HCT116 (cell line): ENCODE data around the gene BRI3BP. TPM values are rescaled to one million over a fixed set of nuclear protein-coding genes. Genes with fewer than 3 reads are reported as not detected.

Source experiments
- ATAC-seq: fragments of 200-7000 bp; cut with Tn5 transposase; 2 replicates; pipeline ENCODE4 v1.9.1; 2020; ENCODE audit warnings: mild to moderate bottlenecking, moderate library complexity
- BruUV-seq: library from RNA; stranded (reverse); fragments of 400-500 nt; replicated peaks from 2 replicates; lab custom pipeline; 2021; lab: Mats Ljungman, UMichigan
- CTCF ChIA-PET: fragments of 300-600 bp; sonication (Branson Sonifier 250); formaldehyde crosslinking; loops from one replicate; lab custom pipeline; 2021; ENCODE audit warnings: antibody characterized with exemption; lab: Charles Lee
- POLR2A ChIA-PET: fragments of 300-600, 350-600 bp; sonication (Branson Sonifier 250); formaldehyde crosslinking; loops from one replicate; lab custom pipeline; 2021; ENCODE audit warnings: antibody characterized with exemption; lab: Charles Lee
- RAD21 ChIA-PET, 2 experiments: fragments of 300-600 bp; sonication (Branson Sonifier 250); formaldehyde crosslinking; loops; one replicate each; lab custom pipeline; 2023; ENCODE audit warnings: low total read pairs in 2 of 2; ENCODE audit not compliant: uncharacterized antibody in 2 of 2, unreplicated experiment in 2 of 2, low non-redundant PET in 1 of 2; lab: Charles Lee
- DNase-seq: peaks from one replicate; pipeline ENCODE4 v3.0.0-alpha.2; 2010; ENCODE audit warnings: low read depth, low spot score
- H2AFZ ChIP-seq: fragments of 200-600 bp; shearing (Covaris generic), sonication (generic); 2 replicates; pipeline ENCODE4 v1.6.1; 2017; ENCODE audit warnings: low read depth, mixed run types, mixed read lengths, antibody characterized with exemption, low read length; ENCODE audit not compliant: poor library complexity, severe bottlenecking
- H3K27ac ChIP-seq: 2 replicates; pipeline ENCODE4 v1.5.1; 2012; ENCODE audit warnings: low read depth, low read length
- H3K27me3 ChIP-seq: fragments of 200-600 bp; sonication (generic); 2 replicates; pipeline ENCODE4 v1.6.1; 2016; ENCODE audit warnings: mixed run types, low read length, mixed read lengths; ENCODE audit not compliant: insufficient read depth
- H3K36me3 ChIP-seq, 2 experiments: fragments of 200-500 bp in 1 of 2; fragments of 200-600 bp in 1 of 2; sonication (Bioruptor generic) in 1 of 2; sonication (generic) in 1 of 2; 2 replicates each; pipeline versions ENCODE4 v1.5.1 to v1.6.1; 2014 to 2016; ENCODE audit warnings: low read length in 2 of 2, inconsistent platforms in 1 of 2, mixed read lengths in 1 of 2, mixed run types in 1 of 2; ENCODE audit not compliant: insufficient read depth in 2 of 2, control insufficient read depth in 1 of 2
- H3K4me1 ChIP-seq, 2 experiments: fragments of 200-600 bp in 1 of 2; sonication (generic) in 1 of 2; 2 replicates each; pipeline versions ENCODE4 v1.5.1 to v1.6.1; 2012 to 2017; ENCODE audit warnings: low read length in 2 of 2, inconsistent platforms in 1 of 2, mild to moderate bottlenecking in 1 of 2, mixed read lengths in 1 of 2, mixed run types in 1 of 2, moderate library complexity in 1 of 2; ENCODE audit not compliant: insufficient read depth in 2 of 2, control insufficient read depth in 1 of 2
- H3K4me2 ChIP-seq: fragments of 200-600 bp; sonication (generic); 2 replicates; pipeline ENCODE4 v1.6.1; 2017; ENCODE audit warnings: mixed run types, low read length, mixed read lengths
- H3K4me3 ChIP-seq, 2 experiments: fragments of 200-600 bp in 1 of 2; sonication (generic) in 1 of 2; replicated peaks in 1 of 2; 2 replicates each; pipeline ENCODE4 v1.5.1; 2011 to 2016; ENCODE audit warnings: low read length in 2 of 2, control low read depth in 1 of 2, low read depth in 1 of 2, mild to moderate bottlenecking in 1 of 2, mixed read lengths in 1 of 2, mixed run types in 1 of 2
- H3K79me2 ChIP-seq: fragments of 200-600 bp; sonication (generic); 2 replicates; pipeline ENCODE4 v1.6.1; 2017; ENCODE audit warnings: mild to moderate bottlenecking, mixed run types, low read length, moderate library complexity, mixed read lengths; ENCODE audit not compliant: insufficient read depth
- H3K9ac ChIP-seq: fragments of 200-600 bp; sonication (generic); 2 replicates; pipeline ENCODE4 v1.6.1; 2016; ENCODE audit warnings: low read length, mixed read lengths
- H3K9me2 ChIP-seq: fragments of 200-600 bp; sonication (generic), shearing (Covaris generic); 2 replicates; pipeline ENCODE4 v1.6.1; 2017; ENCODE audit warnings: mixed run types, mild to moderate bottlenecking, moderate library complexity; ENCODE audit not compliant: insufficient read depth
- H3K9me3 ChIP-seq, 2 experiments: fragments of 200-500 bp in 1 of 2; fragments of 200-600 bp in 1 of 2; sonication (Bioruptor generic) in 1 of 2; sonication (generic) in 1 of 2; 2 replicates each; pipeline ENCODE4 v1.6.1; 2014 to 2017; ENCODE audit warnings: low read length in 2 of 2, mixed read lengths in 2 of 2, inconsistent platforms in 1 of 2, low read depth in 1 of 2, mild to moderate bottlenecking in 1 of 2, mixed run types in 1 of 2, moderate library complexity in 1 of 2; ENCODE audit not compliant: control insufficient read depth in 1 of 2, insufficient read depth in 1 of 2
- H4K20me1 ChIP-seq: fragments of 200-600 bp; sonication (generic), shearing (Covaris generic); 2 replicates; pipeline ENCODE4 v1.6.1; 2017; ENCODE audit warnings: mixed run types, mild to moderate bottlenecking, moderate library complexity; ENCODE audit not compliant: insufficient read depth
- CBX3 ChIP-seq: IDR thresholded peaks from 2 replicates; pipeline ENCODE4 v1.6.1; 2012; ENCODE audit warnings: low read depth
- CTCF ChIP-seq, 3 experiments: fragments of 200-600 bp in 1 of 3; sonication (generic) in 1 of 3; IDR thresholded peaks in 2 of 3; conservative IDR thresholded peaks in 1 of 3; 2 replicates each; pipeline ENCODE4 v1.5.1; 2012 to 2017; ENCODE audit warnings: low read depth in 2 of 3, low read length in 2 of 3, antibody characterized with exemption in 1 of 3, borderline replicate concordance in 1 of 3, control low read depth in 1 of 3, mild to moderate bottlenecking in 1 of 3, mixed read lengths in 1 of 3, mixed run types in 1 of 3, moderate library complexity in 1 of 3; ENCODE audit not compliant: insufficient read depth in 1 of 3
- EGR1 ChIP-seq: IDR thresholded peaks from 2 replicates; pipeline ENCODE4 v1.6.1; 2012; ENCODE audit warnings: low read depth
- ELF1 ChIP-seq: IDR thresholded peaks from 2 replicates; pipeline ENCODE4 v1.6.1; 2012; ENCODE audit warnings: low read depth, borderline replicate concordance
- EZH2 ChIP-seq: fragments of 200-600 bp; sonication (generic); IDR thresholded peaks from 2 replicates; pipeline ENCODE4 v1.6.1; 2017; ENCODE audit warnings: antibody characterized with exemption, mixed run types
- EZH2phosphoT487 ChIP-seq: fragments of 200-600 bp; IDR thresholded peaks from 2 replicates; pipeline ENCODE4 v1.6.1; 2018; ENCODE audit warnings: antibody characterized with exemption, borderline replicate concordance
- FOSL1 ChIP-seq: IDR thresholded peaks from 2 replicates; pipeline ENCODE4 v1.6.1; 2012; ENCODE audit warnings: low read depth
- POLR2A ChIP-seq: IDR thresholded peaks from 2 replicates; pipeline ENCODE4 v1.7.0; 2011; ENCODE audit warnings: borderline replicate concordance; ENCODE audit not compliant: insufficient read depth, insufficient read length; ENCODE audit errors: extremely low read depth
- POLR2AphosphoS5 ChIP-seq: IDR thresholded peaks from 2 replicates; pipeline ENCODE4 v1.6.1; 2011; ENCODE audit warnings: mild to moderate bottlenecking, low read depth, low read length, moderate library complexity
- RAD21 ChIP-seq: IDR thresholded peaks from 2 replicates; pipeline ENCODE4 v1.6.1; 2012; ENCODE audit warnings: low read depth, mild to moderate bottlenecking
- REST ChIP-seq: IDR thresholded peaks from 2 replicates; pipeline ENCODE4 v1.6.1; 2012; ENCODE audit warnings: low read depth
- SIN3A ChIP-seq: IDR thresholded peaks from 2 replicates; pipeline ENCODE4 v1.6.1; 2012; ENCODE audit warnings: low read depth
- SRF ChIP-seq: IDR thresholded peaks from 2 replicates; pipeline ENCODE4 v1.6.1; 2012; ENCODE audit warnings: low read depth
- TCF7L2 ChIP-seq: IDR thresholded peaks from 2 replicates; pipeline ENCODE4 v1.7.0; 2011; ENCODE audit warnings: borderline replicate concordance, inconsistent platforms; ENCODE audit not compliant: insufficient read depth, insufficient read length; ENCODE audit errors: extremely low read depth
- YY1 ChIP-seq: IDR thresholded peaks from 2 replicates; pipeline ENCODE4 v1.6.1; 2011; ENCODE audit warnings: low read length, low read depth, moderate library complexity, mild to moderate bottlenecking; ENCODE audit not compliant: insufficient replicate concordance; ENCODE audit errors: extremely low read depth
- ZBTB33 ChIP-seq: IDR thresholded peaks from 2 replicates; pipeline ENCODE4 v1.6.1; 2011; ENCODE audit warnings: mild to moderate bottlenecking, low read length, moderate library complexity; ENCODE audit not compliant: insufficient replicate concordance; ENCODE audit errors: extremely low read depth
- ZFX ChIP-seq: fragments of 450-650 bp; IDR thresholded peaks from 2 replicates; pipeline ENCODE4 v1.6.1; 2017
- ZNF274 ChIP-seq: fragments of 200-500 bp; sonication (Bioruptor generic); IDR thresholded peaks from 2 replicates; pipeline ENCODE4 v1.6.1; 2014; ENCODE audit warnings: mild to moderate bottlenecking, low read depth, low read length, inconsistent platforms
- intact Hi-C: fragments of 100-400 bp; cut with micrococcal nuclease; formaldehyde crosslinking; loops from 2 replicates; pipeline ENCODE4 v1.10.0; 2022
- total RNA-seq: library from RNA; stranded (reverse); gene quantifications from one replicate; pipeline ENCODE4 v1.2.1, GENCODE V29; 2021; ENCODE audit not compliant: unreplicated experiment
- TF ChIP-seq, protein P1 (sequence below): IDR thresholded peaks from 2 replicates; pipeline ENCODE4 v1.6.1; 2012

Gene BRI3BP
- total RNA-seq, 1 experiment from 2014 or later: 40.1 TPM

GRCh38 chr12:124995200-124995961, 1.9 kb downstream of the BRI3BP start:
- ATAC-seq (no peak), DNase-seq (no peak)
- BruUV-seq: no TSS peak
- intact Hi-C loops: no loop called here
- Histone ChIP-seq H3K9me2 (no peaks in the 10 kb centered on the region), H3K9ac (peak overlapping the region; percentile 88), H3K27me3 (no peaks in the 10 kb centered on the region), H3K4me1 (peaks cover 10 to 28% of the 10 kb centered on the region in 2 experiments; a peak in 3 of 4 replicates), H3K79me2 (peaks cover 61% of the 10 kb centered on the region), H3K9me3 (no peaks in the 10 kb centered on the region), H3K4me3 (peak overlapping the region; percentile 67 to 86), H4K20me1 (no peaks in the 10 kb centered on the region), H3K27ac (no peak overlapping the region), H3K4me2 (peak overlapping the region; percentile 92), H3K36me3 (0 out of 4 replicates have a peak, but pooled peaks cover 0 to 3% of the 10 kb centered on the region in 2 experiments), H2AFZ (no peak overlapping the region)
- CTCF ChIA-PET: no interaction called here
- RAD21 ChIA-PET: no interaction called here
- POLR2A ChIA-PET: no interaction called here
- TF ChIP-seq EGR1 (no peak), ZNF274 (no peak), CTCF (IDR thresholded peaks at IDR 0.05 in 2 of 3, conservative IDR thresholded peaks at IDR 0.05 in 1 of 3; ENCODE audit: borderline replicate concordance in 1 of 3, insufficient read depth in 1 of 3, low read depth in 2 of 3, low read length in 2 of 3) (no peak), POLR2AphosphoS5 (no peak), ELF1 (no peak), EZH2 (no peak), REST (no peak), EZH2phosphoT487 (no peak), ZFX (no peak), SIN3A (no peak), TCF7L2 (no peak), RAD21 (no peak), FOSL1 (no peak), POLR2A (no peak), ZBTB33 (no peak), YY1 (no peak), SRF (no peak), CBX3 (no peak)
- TF ChIP-seq, protein P1, sequence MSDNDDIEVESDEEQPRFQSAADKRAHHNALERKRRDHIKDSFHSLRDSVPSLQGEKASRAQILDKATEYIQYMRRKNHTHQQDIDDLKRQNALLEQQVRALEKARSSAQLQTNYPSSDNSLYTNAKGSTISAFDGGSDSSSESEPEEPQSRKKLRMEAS: no peak
